GM12891 (cell line): ENCODE data around the gene BRAF.
"Not testable (repeated sequence)": the region's sequence is repeated elsewhere in the genome, so short reads cannot be mapped to it uniquely, and the experiment has no call there.

Source experiments
- PAX5 ChIP-seq: IDR thresholded peaks from 2 replicates; pipeline ENCODE4 v1.6.1; 2011; ENCODE audit warnings: low read length, moderate library complexity, mild to moderate bottlenecking; ENCODE audit not compliant: insufficient read depth, severe bottlenecking
- POLR2A ChIP-seq: IDR thresholded peaks from 2 replicates; pipeline ENCODE4 v1.6.1; 2011; ENCODE audit warnings: low read depth, low read length, control low read depth
- POLR2AphosphoS5 ChIP-seq: IDR thresholded peaks from 2 replicates; pipeline ENCODE4 v1.6.1; 2011; ENCODE audit warnings: low read depth, low read length, control low read depth
- POU2F2 ChIP-seq: IDR thresholded peaks from 2 replicates; pipeline ENCODE4 v1.6.1; 2011; ENCODE audit warnings: low read depth, mild to moderate bottlenecking, control low read depth, low read length, moderate library complexity
- TAF1 ChIP-seq: IDR thresholded peaks from 2 replicates; pipeline ENCODE4 v1.6.1; 2011; ENCODE audit warnings: low read depth, low read length, control low read depth

GRCh38 chr7:140693849-140694248, 230.9 kb downstream of the BRAF start:
- not testable (repeated sequence) for TF ChIP-seq POLR2AphosphoS5, POLR2A, TAF1, PAX5, POU2F2
